ENCODE measurements around the gene RBM20.
"Not testable (repeated sequence)": the region's sequence is repeated elsewhere in the genome, so short reads cannot be mapped to it uniquely, and the experiment has no call there.

The RBM20 gene

GRCh38 chr10:110708776-110709443 is 64.8 kb downstream of the RBM20 start:
- DNase-seq, result no peak

GRCh38 chr10:110709444-110709828 is 65.3 kb downstream of the RBM20 start:
- no peak for DNase-seq

DNA sequence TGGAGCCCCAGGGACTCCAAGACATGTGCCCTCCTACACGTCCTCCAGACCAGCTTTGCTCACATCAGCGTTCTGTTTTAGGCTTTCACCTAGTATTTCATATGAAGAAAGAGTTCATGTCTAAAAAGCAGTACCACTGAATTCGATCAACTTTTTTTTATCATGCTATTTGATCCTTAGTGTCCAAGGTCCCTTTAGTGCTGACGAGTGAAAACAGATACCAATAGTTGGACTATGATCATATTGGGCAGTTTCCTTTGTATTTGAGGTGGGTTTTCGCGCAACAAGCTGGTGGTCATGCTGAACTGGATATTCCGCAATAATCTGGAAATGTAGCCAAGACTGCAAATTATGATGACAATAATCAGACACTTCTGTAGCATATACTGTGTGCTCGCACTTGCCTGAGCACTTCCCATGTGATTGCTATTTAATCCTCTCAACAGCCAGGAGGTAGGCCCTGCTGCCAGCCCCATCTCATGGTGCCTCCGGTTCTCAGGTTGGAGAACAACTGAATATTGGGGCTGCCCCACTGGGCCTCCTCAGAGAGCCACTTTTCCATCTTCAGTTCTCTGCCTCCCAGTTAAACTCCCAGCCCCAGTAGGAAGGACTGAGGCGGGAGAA is 65.9 kb downstream of the RBM20 start:
- no peak for DNase-seq

GRCh38 chr10:110710621-110711020 is 66.5 kb downstream of the RBM20 start:
- DNase-seq, result no peak

DNA sequence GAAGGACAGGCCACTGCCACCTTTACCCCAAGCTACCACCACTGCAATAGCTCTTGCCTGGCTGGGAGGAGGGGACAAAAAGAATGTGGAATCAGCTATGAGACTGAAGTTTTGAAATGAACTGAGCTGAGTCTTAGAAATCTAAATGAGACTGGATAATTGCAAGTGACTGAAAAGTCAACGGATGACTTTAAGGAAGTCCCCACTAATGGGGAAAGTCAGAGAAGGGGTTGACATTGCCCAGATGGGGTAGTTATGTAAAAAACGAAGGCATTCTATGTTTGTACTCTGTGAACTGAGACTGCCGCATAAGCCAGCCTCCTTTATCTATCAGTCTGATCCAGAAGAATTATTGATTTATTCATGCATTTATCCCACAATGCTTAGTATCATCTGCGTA is 67.2 kb downstream of the RBM20 start:
- no peak for DNase-seq

DNA sequence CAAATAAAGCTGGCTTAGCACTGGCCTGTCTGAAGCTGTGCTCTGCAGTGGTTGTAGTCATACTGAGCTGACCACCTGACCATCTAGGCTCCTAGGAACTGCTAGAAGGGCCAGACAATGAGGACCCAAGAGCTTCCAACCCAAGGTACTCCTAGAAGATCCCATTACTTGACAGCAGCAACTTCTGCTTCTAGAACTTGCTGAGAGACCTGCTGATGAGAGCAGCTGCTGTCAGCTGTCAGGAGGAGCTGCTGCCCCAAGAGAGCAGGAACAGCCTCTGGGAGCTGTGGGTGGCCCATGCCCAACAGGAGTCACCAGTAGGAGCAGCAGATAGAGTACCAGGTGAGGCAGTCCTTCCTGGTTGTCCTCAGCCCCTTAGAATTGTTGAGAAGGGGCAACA is 70.2 kb downstream of the RBM20 start:
- DNase-seq, result no peak

DNA sequence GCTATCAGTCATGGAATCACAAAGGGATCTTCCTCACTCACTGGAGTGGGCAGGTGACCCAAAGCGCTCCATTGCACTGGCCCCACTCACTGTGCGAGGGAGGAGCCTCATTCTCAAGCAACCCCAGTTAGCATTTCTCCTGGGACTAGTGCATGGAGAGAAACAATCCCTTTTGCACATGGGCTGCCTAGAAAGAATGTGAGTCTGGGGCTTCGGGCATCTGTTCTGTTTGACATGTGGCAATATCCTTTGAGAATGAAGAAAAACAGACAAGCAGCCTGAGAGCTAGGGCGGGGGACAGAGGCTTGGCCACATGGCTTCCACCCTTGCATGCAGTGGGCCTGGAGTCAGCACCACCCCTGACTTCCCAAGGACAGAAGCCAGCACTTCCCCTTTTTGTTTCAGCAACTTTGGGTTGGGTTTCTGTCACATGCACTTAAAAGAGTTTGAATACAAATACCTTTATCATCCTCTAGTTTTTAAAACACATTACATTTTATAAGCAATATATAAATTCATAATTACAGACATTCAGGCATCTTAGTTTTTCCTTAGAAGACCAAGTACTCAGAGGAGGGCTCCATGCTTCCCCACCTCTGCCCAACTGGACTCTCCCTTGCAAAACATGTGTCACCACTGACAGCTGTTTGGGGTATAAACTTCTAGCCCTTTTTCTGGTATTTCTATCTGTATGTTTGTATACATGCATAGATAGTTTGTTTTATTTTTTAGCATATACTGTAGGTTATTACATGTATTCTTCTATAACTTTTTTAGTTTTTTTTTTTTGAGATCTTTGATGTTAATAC is 73.8 kb downstream of the RBM20 start:
- DNase-seq, result no peak

GRCh38 chr10:110721406-110722038 is 77.4 kb downstream of the RBM20 start:
- DNase-seq, result no peak

- DNase-seq, result no peak
Measured at GRCh38 chr10:110723224-110723891, 79.2 kb downstream of the RBM20 start.

GRCh38 chr10:110724116-110724921 is 80.2 kb downstream of the RBM20 start:
- no peak for DNase-seq

DNA sequence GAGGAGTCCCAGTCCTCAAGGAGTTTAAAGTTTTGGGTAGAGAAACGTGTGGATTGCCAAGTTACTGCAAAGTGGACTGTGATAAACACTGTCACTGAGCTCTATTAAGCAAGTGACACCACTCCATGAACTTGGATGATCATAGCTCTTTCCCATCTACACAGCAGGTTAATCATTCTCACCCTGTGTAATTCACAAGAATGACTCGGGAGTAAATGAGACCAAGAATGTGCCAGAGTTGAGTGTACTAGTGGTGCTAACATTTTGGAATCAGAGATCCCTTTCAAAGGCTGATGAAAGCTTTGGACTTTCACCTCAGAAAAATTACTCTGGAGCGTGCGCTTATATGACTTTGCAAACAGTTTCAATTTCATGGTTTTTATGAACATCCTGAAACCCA is 80.8 kb downstream of the RBM20 start:
- DNase-seq, result no peak

DNA sequence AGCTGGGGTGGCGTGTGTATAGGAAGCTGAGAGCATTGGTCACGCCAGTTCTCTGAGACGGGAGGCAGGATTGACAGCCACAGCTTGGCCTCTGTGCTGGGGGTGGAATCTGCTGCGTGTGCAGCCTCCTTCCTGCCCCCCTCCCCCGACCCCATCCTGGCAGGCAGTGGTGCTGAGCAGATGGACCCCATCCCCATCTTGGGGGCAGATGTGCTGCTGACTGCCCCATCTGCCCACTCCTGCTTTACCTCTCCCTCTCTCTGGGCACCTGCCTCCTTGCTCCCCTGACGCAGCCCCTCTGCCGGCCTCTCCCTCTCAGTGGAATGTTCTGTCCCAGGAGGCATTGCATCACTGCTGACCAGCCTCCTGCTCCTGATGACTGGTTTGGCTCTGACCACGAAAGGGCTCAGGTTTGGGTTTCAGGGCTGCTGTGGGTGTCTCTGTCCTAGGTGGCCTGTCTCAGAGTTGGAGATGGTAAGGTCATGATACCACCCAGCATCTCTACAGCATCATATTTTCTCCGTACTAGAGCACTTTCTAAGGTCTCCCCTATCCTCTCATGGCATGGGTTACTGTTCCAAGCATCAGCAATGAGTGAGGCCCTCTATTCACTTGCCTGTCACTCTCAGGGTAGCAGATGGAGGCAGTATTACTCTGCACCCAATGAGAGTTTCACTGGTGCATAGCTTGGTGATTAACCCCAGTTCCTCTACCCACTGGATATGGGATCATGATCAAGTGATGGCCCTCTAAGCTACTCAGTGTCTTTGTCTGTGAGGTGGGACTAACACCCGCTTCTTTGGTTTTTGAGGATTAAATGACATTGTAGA is 81.9 kb downstream of the RBM20 start:
- DNase-seq, result no peak

- DNase-seq, result not testable (repeated sequence)
Measured at GRCh38 chr10:110727785-110728184, 83.6 kb downstream of the RBM20 start.

DNA sequence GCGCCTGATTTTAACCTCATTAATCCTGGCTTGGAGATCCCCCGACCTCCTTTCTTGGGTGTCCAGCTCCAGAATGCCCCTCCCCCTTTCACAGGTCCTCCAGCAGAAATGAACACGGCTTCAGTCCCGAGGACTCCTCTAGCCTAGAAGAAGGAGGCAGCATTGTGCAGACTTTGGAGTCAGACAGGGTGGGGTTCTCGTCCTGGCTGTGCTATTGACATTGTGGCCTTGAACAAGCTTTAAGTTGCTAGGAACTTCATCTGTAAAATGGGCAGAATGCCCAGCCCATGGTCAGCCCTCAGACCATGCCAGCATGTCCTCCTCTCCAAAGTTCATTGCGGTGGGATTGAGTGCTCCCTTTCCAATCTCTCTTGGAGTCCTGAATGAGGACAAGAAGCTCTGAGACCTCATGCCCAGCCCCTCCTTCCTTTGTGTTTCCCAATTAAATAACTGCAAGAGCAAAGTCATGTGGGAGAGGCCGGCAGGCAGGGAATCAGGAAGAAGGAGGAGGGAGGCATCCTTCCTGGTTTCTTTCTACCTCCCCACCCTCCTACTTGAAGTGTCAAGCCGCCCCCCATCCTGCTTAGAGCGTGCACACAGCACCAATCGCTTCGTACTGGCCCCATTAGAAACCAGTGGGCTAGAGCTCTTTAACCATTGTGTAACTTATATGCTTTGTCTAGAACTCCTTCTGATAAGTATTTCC is 86.4 kb downstream of the RBM20 start:
- DNase-seq, result no peak

- no peak for DNase-seq
Measured at GRCh38 chr10:110733218-110733952, 89.2 kb downstream of the RBM20 start.

- DNase-seq, result no peak
Measured at GRCh38 chr10:110735620-110736027, 91.5 kb downstream of the RBM20 start.

DNA sequence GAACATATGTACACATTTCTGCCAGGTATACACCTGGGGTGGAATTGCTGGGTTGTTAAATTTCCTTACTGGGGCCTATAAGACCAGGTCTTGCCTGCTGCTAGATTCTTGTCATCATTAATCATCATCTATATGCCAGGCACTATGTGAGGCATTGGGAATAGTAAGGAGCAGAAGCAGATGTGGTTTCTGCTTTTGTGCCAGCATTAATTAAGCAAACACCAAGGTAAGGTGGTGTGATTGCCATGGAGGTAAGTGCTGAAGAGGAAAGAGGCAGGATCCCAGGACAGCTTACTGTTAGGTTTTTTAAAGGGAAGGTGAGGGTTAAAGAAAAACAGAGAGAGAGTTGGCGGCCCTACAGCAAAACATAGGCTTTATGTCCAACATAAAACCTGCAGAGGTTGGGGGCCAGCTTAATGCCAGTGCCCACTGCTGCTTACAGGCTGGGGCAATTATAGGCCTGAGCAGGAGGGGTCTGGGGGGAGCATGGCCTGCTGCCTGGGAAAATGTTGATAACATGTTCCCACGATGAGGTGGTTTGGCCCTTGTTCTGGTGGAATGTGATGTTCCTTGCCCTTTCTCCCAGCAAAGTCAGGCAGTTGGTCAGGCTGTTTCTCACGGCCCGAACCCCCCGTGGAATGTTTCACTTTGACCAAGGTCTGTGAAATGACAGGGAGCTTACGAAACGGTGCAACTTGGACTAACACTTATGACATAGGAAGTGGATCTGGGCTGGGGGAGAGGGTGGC is 93.9 kb downstream of the RBM20 start:
- no peak for DNase-seq

GRCh38 chr10:110739811-110740271 is 95.7 kb downstream of the RBM20 start:
- no peak for DNase-seq

- DNase-seq, result no peak
Measured at GRCh38 chr10:110742801-110743200, 98.7 kb downstream of the RBM20 start.
